Germinal center (tissue), 1 donor: ENCODE data around the gene RAB18.
A peak's percentile ranks its signal among the peaks of the same experiment; 100 is the strongest.
"Not testable (repeated sequence)": the region's sequence is repeated elsewhere in the genome, so short reads cannot be mapped to it uniquely, and the experiment has no call there.

Experiments used
- DNase-seq: peaks from one replicate; pipeline ENCODE4 v3.0.0; 2012; ENCODE audit warnings: mixed read lengths, low spot score

The RAB18 gene

DNA sequence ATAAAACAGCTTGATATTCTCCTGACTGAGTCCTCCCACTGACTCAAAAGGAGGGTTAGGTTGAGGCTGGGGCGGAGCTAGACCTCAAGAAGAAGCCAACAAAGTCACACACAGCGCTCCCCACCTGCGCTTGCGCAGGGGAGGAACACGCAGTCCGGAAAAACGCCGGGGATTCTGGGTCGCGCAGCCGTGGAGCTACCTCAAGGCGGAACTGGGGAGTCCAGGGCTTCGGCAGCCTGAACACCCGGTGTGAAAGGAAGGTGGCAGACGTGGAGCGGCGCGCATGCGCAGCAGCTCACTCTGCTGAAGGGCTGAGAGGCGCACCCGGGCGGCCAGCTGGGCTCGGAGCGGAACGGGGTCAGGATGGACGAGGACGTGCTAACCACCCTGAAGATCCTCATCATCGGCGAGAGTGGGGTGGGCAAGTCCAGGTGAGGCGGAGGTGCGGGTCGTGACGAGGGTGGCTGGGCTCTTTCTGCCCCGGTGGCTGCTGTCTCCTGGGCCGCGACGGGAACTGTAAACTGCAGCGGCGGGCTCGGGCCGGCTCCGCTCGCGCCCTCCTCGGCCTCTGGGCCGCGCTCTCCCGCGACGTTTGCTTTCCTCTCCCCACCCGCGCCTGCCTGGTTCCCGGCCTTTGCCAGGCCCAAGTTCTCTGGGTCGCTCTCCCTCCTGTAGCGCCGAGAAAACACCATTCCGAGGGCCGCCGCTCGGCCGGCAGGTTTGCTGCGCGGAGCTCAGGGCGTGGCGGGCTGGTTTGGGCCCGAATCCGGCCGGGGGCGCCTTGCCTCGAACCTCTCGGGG, at the start of gene RAB18:
Gene RAB18 (plus strand): TSS at position 298 of the 801 bp plus-strand sequence. CDS start 66 bp downstream, at position 364.
- peak; percentile 95 for DNase-seq

- no peak for DNase-seq
Observed at GRCh38 chr10:27454837-27455236, 49.3 kb upstream of the RAB18 start.

DNA sequence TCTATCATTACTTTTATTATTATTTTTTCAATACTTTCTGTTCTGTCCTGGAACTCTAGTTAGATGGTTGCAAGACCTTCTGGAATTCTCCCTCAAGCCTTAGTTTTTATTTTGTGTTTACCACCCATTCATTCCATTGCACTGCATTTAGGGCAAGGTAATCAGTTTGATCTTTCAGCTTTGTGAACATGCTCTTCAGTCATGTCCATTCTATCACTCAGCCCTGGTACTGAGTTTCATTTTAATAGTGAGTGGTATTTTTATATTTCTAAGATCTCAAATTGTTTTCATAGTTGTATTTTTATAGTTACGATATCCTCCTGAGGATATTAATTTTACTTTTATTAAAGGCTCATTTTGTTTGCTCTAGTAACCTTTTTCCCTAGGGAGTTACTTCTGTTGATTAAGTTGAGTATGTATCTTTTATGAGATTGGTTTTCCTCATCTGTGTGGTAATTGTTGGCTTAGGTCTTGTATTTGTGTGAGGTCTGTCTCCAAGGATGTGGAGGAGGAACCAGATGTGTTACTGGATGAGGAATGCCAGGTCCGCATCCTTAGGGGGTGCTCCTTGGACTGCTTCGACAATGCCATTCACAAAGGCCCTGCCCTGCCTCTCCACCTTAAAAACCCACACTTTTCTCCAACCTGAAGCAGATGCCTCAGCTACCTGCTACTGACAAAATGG, 46.7 kb upstream of the RAB18 start:
- no peak for DNase-seq

GRCh38 chr10:27457966-27458365, 46.1 kb upstream of the RAB18 start:
- DNase-seq, result no peak

DNA sequence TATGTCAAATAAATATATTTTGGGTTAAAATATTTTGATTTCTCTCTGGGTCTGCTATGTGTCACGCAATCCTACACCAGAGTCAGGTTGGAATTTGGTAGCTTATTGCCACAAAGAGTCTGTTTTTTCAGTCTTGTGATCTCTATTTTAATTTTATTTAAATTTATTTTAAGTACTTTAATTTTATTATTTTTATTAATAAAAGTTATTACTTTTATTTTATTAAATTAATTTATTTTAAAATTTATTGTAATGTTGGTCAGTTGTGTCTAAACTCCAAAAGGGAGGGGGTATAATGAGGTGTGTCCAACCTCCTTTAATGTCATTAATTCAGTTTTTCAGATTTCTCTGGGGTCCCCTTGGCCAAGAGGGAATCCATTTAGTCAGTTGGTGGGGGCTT, 42.8 kb upstream of the RAB18 start:
- no peak for DNase-seq

- DNase-seq, result no peak
Observed at GRCh38 chr10:27463961-27464360, 40.1 kb upstream of the RAB18 start.

DNA sequence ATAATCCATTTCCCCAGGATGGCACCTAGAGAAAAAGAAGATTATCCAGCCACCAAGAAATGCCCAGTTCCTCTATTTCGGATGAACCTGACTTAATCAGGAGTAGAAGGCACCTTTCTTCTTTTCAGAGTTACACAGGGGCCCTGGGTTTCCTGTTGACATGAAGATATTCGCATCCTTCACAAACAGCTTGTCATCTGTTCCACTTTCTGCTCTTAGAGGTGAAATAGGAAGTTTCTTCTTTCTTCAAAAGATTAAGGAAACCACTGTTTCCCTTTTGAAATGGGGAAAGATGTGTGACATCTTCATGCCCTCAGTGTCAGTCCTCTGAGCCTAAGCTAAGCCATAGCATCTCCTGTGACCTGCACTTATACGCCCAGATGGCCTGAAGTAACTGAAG, 39.1 kb upstream of the RAB18 start:
- DNase-seq, result no peak

- DNase-seq, result not testable (repeated sequence)
Observed at GRCh38 chr10:27465596-27465995, 38.5 kb upstream of the RAB18 start.

- DNase-seq, result no peak
Observed at GRCh38 chr10:27470885-27471284, 33.2 kb upstream of the RAB18 start.

GRCh38 chr10:27474741-27475140, 29.4 kb upstream of the RAB18 start:
- DNase-seq, result no peak

GRCh38 chr10:27479016-27479415, 25.1 kb upstream of the RAB18 start:
- no peak for DNase-seq

DNA sequence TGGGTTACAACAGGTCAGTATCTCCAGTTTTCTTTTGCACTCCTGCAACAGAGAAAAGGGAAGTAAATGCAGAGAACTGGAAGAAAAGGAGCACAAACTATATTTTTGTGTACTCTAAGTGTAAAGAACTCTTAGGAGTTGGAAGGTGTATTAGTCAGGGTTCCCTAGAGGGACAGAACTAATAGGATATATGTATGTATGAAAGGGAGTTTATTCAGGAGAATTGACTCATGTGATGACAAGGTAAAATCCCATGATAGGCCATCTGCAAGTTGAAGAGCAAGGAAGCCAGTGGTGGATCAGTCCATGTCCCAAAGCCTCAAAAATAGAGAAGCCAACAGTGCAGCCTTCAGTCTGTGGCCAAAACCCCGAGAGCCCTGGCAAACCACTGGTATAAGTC, 22.6 kb upstream of the RAB18 start:
- no peak for DNase-seq

GRCh38 chr10:27482984-27483956, 20.8 kb upstream of the RAB18 start:
- no peak for DNase-seq

GRCh38 chr10:27485368-27485767, 18.7 kb upstream of the RAB18 start:
- DNase-seq, result no peak

- DNase-seq, result no peak
Observed at GRCh38 chr10:27485986-27486385, 18.1 kb upstream of the RAB18 start.

DNA sequence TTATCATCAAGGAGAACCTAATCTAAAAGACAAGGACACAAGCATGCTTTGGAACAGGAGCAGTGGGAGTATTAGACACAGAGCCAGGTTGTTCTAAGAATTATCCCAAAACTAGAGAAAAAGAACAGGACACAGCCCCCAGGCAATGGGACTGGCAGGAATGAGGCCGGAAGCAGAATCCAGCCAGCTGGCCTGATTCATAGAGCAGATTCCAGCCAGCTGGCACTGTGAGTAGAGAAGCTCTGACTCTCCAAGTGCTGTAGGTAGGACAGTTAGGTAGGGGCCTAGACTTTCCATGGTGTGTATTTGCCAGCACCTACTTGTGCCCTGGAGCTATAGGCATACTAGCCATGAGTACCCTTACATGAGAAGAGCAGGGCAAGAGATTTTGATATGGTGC, 13.3 kb upstream of the RAB18 start:
- DNase-seq, result no peak

DNA sequence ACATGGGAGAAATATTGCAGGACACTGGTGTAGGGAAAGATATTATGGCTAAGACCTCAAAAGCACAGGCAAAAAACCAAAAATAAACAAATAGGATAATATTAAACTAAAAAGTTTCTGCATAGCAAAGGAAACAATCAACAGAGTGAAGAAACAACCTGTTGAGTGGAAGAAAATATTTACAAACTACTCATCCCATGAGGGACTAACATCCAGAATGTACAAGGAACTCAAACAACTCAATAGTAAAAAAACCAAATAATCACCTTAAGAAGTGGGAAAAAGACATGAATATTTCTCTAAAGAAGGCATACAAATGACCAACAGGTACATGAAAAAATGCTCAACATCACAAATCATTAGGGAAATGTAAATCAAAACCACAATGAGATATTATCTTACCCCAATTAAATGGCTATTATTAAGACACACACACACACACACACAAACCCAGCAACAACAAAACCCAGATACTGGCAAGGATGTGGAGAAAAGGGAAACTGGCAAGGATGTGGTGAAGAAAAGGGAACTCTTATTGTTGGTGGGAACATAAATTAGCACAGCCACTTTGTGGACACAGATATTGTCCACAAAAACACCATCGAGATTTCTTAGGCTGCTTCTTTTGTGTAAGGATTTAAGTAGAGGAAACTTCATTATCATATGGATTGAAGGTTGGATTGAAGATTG, 9.8 kb upstream of the RAB18 start:
- no peak for DNase-seq

DNA sequence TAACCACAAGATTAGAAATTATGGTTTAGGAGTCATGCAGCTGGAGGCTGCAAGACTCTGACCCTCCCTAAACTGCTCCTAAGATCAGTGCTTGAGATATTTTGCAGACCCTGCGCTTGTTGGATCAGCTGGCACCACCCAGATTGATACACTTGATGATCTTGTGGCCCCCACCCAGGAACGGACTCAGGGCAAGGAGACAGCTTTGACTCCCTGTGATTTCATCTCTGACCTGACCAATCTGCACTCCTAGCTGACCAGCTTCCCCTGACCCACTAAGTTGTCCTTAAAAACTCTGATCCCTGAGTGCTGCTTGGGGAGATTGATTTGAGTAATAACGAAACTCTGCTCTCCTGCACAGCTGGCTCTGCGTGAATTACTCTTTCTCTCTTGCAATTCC, 8.0 kb upstream of the RAB18 start:
- DNase-seq, result no peak

GRCh38 chr10:27500096-27500495, 4.0 kb upstream of the RAB18 start:
- DNase-seq, result no peak

DNA sequence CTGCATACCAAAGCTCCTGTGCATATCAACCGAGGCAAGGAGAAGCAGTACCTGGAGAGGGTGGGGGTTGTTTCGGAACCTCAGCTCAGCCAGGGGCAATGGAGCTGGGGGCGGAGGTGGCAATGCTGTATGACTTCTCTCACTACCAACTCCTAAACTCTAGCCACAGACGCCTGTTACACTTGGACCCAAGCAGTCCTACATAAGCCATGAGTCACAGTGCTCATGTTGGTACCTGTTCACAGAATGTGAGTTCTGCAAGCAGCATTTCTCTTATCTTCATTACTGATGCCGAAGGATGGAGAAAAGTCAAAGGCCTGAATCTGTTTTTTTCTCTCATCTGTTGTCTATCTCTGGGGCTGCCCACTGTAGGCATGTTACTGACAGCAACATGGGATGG, 3.2 kb upstream of the RAB18 start:
- DNase-seq, result no peak

- DNase-seq, result no peak
Observed at GRCh38 chr10:27503498-27504006, 552 bp upstream of the RAB18 start.
